PFSK-1 (cell line): Measurements from ENCODE around the gene FAM185A.

Experiments
- FOXP2 ChIP-seq: optimal IDR thresholded peaks from 2 replicates; pipeline ENCODE3; 2011; ENCODE audit warnings: borderline replicate concordance, control low read depth, inconsistent platforms; ENCODE audit not compliant: insufficient read depth; ENCODE audit errors: extremely low read length, extremely low read depth
- POLR2AphosphoS5 ChIP-seq: IDR thresholded peaks from 2 replicates; pipeline ENCODE4 v1.6.1; 2012; ENCODE audit warnings: low read depth, mild to moderate bottlenecking, control low read depth, low read length, moderate library complexity
- REST ChIP-seq, 2 experiments: IDR thresholded peaks; 2 replicates each; pipeline versions ENCODE4 v1.6.1 to v1.8.0; 2011 to 2012; ENCODE audit warnings: low read depth in 2 of 2, low read length in 2 of 2, control low read depth in 1 of 2, inconsistent platforms in 1 of 2, mild to moderate bottlenecking in 1 of 2, moderate library complexity in 1 of 2; ENCODE audit not compliant: insufficient read depth in 1 of 2
- TAF1 ChIP-seq: IDR thresholded peaks from 2 replicates; pipeline ENCODE4 v1.6.1; 2012; ENCODE audit warnings: low read length, control low read depth, borderline replicate concordance; ENCODE audit not compliant: insufficient read depth

GRCh38 chr7:102806613-102807012, 57.8 kb downstream of the FAM185A start:
- TF ChIP-seq POLR2AphosphoS5 (no peak), REST (IDR thresholded peaks at IDR 0.05; ENCODE audit: insufficient read depth in 1 of 2, low read depth in 2 of 2, low read length in 2 of 2) (no peak), FOXP2 (no peak), TAF1 (no peak)
